Suppressor macrophage treated with lipopolysaccharide for 1 hour (primary cell): ENCODE data around the gene KCNQ1.

Experiments
- DNase-seq, 3 donors: peaks; one replicate each; pipeline ENCODE4 v3.0.0-alpha.2; 2020 to 2022

KCNQ1 gene

DNA sequence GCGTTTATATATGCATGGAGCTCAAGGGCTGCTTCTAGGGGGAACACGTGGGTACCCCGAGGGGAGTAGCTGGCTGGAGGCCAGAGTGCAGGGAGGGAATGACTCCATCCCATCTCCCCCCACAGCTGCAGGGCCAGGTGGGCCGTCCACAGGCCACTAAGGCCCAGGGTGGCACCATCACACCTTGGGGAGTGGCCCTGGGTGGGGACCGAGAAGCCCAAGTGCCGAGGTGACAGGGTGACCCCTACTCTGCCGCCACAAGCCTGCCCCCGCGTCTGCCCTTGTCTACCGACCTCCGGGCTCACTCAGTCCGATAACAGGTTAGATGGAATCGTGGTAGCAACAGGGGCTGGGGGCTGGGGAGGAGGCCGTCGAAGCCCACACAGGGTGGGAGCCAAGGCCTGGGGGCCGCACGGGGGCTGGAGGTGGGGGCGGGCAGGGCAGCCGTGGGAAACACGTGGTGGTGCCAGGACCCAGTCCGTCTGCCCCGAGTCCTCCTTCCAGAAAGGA lies 129.3 kb downstream of the KCNQ1 start:
- no peak for DNase-seq

DNA sequence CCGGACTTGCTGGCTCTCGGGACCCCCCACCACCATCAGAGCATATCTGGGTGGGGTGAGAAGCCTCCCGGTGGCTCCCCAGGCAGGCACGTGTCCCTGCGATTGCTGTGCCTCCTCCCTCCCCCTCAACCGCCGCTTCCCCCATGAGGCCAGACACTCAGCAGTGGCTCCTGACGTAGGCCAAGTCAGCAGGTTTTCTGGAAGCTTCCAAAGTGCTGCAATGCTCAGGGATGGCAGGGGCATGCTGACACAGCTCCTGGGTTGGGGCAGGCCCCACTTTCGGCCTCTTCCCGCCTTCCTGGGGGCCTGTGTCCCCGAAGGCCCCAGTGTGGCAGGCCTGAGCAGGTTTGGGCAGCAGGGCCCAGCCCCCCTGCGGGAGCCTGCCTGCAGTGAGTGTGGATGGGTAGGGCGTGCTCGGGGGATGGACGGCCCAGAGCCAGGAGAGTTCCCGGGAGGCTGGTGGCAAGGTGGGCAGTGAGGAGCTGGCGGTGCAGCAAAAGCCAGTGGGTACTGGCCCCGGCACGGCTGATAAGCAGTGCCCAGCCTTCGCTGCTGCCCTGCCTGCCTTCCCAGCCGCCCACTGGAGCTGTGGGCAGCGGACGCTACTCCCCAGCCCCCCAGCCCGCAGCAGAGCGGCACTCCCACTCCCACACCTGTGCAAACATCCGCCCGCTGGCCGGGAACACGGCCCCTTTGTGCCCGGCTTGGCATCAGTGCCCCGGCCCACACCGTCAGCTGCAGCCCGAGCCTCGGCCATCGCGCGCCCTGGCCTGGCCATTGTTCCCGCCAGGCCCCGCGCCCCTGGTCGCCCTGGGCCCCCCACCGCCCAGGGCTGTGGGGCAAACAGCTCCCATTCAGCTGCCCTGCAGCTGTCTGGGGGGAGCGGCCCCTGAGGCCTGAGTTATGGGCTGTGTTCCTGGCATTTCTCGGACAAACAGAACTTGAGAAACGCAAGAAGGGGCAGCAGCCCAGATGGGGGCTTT lies 130.0 kb downstream of the KCNQ1 start:
- DNase-seq = peak in 2 of 3 donors; percentile 10

DNA sequence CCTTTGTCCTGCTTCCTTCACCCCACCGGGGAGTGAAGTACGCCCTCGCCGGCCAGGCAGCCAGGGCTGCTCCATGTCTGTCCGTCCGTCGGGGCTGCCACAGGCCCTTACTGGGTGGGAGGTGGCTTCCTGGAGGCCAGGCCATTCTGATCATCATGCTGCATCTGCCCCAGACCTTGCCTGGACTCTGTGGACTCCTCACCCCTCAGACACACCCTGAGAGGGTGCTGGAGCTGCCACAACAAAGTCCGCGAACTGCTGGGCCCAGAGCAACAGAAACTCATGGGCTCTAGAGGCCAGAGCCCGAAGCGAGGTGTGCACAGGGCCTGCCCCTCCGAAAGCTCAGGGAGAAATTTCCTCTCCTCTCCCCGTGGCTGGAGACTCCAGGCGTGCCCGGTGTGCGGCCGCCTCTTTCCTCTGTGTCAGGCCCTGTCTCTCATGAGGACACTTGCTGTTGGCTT lies 130.8 kb downstream of the KCNQ1 start:
- DNase-seq = no peak

DNA sequence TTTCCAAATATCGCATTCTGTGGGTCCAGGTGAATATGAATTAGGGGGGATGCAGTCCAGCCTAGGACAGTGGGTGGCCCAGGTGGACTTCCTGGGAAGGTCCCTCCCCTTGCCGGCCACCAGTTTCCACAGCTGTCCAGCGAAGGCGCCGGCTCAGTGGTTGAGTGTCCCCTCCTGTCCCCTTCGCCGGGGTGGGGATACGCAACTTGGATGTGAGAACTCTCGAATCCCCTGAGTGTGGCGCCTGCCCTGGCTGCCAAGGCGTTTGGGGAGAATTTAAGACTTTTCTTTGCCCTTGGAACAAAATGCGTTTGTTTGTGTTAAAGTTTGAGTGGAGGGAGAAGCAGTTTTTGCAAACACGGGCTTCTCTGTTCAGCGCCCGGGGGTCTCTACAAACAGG lies 131.3 kb downstream of the KCNQ1 start:
- DNase-seq = no peak

DNA sequence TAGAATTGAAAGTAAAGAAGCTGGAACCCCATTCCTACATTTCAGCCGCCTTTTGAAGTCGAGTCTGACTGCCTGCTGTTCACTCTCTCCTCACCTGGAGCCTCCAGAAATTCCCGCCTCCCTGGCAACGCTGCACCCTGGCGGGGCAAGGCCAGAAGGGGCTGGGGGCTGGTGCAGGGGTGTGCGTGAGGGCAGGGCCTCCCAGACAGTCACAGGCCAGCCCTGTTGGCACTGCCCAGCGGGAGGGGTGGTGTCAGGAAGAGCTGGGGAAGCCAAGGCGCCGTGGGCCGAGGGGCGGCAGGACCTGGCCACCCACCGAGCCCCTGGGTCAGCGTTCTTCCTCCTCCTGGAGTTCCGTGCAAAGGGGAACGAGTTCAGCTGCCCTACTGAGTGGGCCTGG lies 131.7 kb downstream of the KCNQ1 start:
- DNase-seq = no peak

DNA sequence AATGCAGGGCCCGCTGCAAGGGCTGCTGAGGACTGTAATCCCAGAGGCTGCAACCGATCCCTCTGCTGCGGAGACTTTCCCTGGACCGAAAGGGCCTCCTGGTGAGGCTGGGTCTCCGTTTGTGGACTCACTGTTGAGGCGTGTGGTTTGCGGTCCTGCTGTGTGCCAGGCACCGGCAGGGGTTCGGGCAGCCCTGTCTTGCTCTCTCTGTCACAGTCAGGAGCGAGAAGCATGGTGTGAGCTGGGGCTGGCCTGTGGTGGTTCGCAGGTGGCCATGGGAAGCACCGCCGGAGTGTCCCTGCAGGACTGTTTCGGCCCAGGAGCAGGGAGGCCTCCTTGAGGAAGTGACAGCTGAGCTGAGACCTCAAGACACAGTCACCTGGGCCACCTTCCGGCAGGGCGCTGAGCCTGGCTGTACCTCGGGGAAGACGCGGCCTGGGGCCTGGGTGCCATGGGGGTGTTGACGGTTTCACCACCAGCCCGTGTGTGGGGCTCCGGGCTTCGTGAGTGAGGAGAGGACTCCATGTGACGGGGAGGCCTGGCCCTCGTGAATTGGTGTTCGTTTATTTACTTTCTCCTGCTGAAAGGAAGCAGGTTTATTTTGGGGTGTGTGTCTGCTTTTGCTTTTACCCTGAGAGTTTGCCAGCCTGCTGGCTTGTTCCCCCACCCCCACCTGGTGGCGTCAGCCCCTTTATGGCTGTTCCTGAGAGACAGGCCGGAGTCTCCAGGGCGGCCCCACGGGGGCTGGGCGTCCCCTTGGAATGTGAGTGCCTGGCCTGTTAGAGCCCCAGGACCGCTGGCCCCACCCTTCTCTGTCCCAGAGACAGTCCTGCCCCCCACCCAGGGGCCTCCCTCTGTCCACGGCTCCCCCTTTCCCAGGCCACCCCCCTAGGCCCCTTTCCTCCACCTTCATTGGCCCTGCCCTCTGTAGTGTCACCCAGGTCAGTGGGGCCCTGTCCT lies 132.5 kb downstream of the KCNQ1 start:
- no peak for DNase-seq

DNA sequence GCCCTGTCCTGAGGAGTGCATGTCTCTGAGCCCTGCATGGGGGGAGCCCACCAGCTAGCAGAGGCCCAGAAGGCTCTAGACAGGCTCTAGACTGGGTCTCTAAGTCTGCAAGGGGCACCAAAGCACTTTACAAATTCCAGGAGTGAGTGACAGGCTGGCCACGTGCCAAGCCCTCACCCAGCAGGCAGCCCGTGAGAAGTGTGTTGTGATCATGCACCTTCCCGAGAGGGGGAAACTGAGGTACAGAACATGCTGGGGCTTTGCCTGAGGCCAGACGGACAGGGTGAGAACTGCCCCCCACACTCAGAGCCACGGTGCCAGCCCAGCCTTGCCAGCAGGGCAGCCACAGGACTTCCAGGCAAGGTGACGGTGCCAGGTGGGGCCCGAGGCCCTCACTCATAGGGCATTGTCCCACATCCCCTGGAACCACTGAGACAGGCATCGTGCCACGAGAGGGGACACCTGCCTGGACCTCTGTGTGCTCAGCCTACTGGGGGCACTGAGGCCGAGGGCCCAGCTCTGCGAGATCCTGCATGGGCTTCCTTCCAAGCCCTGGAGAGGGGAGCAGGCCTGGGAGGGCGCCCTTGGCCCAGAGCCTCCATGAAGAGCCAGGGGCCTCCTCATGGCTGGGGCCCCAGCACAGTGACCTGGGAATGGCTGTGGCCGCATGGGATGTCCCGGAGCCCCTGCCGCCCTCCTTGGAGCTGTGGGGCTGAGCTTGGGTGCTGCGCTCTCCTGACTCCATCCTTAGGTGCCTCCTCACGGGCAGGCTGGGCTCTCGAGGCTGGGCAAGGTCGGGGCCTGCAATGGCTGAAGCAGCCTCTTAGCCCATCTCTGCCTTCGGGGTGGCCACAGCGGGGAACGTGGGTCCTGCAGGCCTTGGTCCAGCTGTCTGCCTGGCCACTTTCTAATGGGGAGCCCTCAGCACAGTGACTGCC lies 133.5 kb downstream of the KCNQ1 start:
- DNase-seq = no peak

DNA sequence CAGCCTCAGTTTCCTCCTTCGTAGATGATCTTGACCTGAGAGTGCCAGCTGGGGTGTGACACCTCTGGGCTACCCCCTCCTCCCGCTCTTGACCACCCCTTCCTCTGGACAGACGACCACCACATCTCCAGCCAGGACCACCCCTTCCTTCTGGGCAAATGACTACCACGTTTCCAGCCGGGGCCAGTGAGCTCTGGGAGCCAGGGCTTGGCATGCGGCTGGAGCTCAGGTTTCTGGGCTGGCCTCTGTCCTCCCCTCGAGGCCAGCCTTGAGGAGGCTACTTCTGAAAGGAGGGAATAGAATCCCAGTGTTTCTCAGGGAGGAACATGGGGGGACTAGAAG lies 134.1 kb downstream of the KCNQ1 start:
- no peak for DNase-seq

DNA sequence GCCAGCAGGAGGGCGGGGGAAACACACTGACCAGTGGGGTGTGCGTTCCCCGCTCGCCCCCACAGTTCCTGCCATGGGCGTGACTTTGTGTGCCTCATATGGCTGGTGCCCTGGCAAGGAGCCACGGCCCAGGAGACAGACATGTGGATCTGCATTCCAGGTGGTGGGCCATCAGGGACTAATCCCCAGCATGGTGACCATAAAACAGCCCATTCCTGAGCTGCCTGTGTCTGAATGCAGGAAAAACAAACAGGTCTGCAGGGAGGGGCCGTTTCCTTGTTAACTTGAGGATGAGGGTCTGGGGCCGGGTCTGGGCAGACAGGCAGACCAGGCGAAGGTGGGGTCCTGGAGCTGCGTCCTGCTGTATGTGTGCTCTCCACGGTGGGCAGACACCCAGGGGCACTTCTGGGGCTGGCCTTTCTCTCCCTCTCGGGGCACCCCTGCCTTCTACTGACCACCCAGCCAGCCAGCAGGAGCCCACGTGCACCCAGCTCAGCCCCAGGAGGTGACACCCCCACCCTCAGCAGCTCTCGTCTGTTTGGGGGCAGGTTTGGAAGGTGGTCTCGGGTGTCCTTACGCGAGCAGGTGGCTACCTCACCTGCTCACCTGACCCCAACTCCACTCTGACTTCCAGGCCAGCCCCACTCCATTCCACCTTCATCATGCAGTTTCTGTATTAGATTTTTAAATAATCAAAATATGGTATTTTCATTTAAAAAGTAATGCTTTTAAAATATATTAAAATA lies 134.7 kb downstream of the KCNQ1 start:
- peak in 2 of 3 donors; percentile 4 to 13 for DNase-seq

DNA sequence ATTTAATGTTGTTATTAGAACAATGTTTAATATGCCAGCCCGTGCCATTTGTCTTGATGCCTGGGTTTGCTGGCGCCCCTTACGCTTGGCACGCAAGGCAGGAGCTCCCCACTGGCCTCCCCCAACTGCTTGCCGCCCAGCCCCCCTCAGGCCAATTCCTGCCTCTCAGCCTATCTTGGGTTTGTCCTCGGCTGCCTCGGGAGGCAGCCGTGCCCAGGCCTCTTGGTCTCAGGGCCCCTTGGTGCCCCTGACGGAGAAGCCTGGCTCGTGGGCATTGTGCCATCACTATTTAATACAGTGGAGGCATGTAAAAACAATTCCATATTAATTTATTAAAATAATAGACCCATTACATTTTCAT lies 135.2 kb downstream of the KCNQ1 start:
- DNase-seq = no peak

DNA sequence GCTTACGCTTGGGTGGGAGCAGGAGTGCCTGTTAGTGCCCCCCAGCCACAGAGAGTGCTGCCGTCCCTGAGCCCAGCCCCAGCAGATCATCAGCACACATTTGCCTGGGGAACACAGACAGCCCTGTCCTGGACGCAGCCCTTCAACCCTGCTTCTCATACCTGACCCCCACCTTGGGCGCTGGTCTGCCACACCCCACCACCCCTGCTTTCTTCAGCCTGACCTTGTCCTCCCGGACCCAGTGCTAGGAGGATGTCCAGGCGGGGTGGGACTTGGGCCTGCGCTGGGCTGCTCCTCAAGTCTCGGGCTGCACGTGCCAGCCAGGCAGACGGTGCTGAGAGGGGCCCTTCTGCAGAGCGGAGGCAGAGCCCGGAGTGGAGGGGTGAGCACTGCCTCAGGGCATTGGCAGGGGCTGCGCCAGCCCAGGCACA lies 135.8 kb downstream of the KCNQ1 start:
- DNase-seq = no peak

DNA sequence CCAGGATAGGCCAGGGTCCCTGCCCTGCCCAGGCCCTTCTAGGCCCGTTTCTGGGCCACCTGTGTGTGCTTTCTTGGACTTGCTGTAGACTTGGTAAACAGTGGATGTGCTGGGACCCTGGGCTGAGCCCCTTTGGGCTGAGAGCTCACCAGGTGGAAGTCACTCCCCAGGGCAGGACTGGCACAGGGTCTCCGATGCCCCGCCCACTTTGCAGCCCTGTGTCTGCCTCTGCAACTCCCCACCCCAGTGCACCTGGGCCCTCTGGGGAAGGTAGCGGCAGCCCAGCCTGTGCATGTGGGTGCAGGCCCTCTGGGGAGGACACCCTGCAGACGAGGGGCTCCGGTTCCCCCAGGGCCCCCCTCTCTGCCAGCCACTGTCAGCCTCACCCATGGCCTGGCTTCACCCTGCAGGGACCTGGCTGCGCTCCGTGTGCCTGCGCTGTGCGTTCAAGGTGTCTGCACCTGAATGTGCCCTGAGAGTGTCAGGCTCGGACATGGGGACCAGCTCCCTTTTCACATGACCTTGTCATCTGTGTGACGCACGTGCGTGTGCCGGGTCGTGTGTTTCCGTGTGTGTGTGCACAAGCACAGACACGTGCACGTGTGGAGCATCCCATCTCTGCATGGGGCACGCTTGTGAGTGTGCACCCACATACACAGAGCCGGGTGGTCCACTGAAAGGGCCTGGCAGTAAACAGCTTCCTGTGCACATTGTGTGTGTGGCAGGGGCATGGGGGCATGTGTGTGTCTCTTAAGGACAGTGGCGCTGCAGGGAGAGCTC lies 136.5 kb downstream of the KCNQ1 start:
- no peak for DNase-seq

DNA sequence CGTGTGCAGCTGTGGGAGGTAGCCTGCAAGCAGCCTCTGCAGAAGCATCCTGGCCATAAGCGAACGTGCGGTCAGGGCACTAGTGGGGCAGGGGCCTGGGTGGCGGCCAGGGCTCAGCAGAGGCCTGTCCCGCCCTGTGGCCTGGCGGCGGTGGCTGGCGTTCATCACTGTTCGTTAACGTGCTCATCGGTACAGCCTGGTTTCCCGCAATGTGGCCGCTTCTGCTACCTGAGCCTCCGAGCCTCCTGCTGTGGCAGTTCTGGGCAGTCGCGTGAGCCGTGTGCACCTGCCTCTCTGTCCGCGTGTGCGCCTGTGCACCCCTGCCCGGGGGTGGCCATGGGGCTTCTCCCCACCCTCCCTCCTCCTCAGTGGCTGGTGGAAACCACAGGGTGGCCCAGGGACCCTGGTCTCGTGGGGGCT lies 137.1 kb downstream of the KCNQ1 start:
- no peak for DNase-seq

DNA sequence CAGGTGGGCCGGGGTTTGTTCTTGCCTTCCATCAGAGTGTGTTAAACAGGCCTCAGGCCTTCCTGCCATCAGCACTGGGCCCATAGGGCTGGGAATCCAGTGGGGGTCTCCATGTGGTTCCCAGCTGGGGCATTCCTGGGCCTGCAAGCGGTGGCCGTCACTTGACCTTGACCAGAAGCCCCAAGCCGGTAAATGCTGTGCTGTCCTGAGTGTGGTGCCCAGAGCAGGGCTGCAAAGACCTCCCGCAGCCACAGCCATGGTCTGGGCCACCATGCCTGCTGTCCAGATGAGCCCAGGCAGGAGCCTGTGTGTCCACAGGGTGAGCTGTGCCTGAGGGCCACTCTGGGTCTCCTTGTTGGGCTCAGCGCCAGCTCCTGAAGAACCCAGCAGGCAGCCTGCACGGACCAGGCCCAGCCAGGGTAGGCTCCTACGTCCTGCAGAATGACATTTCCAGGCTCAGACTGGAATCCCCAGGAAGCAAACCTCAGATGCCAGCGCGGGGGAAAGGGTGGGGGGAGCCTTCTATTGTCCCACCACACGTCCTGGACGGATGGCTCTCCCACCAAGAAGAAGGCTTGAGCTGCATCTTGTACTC lies 137.6 kb downstream of the KCNQ1 start:
- DNase-seq = no peak

DNA sequence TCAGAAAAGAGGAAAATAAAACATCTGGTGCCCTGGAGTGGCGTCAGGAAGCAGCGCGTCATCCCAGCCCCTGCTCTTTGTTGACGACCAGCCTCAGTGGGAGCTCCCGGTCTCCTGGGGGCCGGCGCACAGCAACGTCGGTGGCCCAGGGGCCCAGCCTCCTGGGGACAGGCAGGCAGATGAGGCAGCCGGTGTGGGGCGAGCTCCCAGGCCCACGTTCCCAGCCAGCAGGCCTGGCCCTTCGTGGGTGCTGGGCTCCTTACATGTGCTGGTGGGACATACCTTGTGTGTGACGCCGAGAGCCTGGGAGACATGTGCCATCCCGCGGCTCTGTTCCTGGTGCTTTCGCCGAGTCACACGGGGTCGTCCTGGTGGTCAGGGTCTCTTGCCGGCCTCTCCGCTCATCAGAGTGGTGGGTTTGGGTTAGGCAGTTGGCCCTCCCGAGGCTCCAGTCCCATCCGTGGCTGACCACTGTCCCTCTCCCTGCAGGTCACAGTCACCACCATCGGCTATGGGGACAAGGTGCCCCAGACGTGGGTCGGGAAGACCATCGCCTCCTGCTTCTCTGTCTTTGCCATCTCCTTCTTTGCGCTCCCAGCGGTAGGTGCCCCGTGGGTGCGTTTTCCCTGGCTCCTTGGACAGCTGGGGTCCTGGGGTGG lies 138.3 kb downstream of the KCNQ1 start:
- DNase-seq = no peak

DNA sequence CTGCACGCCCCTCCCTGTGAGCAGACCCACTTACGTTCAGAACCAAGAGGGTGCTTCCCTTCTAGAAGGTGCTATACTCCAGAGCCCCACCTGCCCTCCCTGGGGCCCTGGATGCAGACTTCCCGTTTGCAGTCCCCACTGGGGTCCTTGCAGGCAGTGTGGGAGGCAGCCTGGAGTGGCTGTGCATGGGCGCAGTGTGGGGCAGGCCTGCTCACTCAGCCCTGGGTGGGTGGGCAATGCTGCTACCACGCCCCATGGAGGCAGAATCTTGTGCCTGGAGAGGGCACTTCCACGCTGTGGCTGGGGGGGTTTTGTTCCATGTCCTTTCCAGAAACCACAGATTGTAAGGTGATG lies 138.8 kb downstream of the KCNQ1 start:
- DNase-seq = no peak

DNA sequence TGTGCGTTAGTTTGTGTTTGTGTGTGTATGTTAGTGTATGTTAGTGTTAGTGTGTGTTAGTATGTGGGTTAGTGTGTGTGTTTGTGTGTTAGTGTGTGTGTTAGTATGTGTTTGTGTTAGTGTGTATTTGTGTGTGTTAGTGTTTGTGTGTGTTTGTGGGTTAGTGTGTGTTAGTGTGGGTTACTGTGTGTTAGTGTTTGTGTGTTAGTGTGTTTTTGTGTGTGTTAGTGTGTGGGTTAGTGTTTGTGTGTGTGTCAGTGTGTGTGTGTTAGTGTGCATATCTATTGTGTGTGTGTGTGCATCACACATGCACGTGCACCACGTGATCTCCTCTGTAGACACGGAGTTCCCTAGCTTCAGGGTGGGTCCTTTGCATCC lies 139.6 kb downstream of the KCNQ1 start:
- DNase-seq = no peak

DNA sequence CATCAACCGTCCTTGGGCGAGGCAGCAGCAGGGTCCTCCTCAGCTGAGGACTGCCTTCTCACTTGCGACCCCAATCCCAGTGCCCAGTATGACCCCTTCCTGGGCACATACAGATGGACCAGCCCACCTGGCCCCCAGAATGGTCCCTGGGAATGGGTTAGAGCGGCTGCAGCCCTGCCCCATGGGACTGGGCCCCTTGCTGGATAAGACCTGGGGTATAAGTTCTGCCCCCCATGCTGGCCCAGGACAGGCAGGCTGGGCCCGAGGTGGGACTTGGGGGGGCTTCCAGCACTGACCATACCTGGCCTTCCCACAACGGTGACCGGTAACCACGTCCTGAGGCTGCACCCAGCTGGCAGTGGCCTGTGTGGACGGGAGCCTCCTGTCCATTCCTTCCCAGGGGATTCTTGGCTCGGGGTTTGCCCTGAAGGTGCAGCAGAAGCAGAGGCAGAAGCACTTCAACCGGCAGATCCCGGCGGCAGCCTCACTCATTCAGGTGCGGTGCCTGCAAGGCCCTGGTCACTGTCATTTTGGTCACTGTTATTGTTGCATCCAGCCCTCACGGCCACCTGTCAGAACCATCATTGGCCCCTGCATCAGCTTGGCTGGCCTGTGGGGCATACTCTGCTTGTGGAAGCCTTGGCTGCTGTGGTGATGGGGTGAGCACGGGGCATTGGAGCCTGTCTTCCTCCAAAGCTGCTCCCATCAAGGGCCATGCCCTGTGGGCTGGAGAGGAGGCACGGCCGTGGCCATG lies 140.2 kb downstream of the KCNQ1 start:
- DNase-seq = no peak

DNA sequence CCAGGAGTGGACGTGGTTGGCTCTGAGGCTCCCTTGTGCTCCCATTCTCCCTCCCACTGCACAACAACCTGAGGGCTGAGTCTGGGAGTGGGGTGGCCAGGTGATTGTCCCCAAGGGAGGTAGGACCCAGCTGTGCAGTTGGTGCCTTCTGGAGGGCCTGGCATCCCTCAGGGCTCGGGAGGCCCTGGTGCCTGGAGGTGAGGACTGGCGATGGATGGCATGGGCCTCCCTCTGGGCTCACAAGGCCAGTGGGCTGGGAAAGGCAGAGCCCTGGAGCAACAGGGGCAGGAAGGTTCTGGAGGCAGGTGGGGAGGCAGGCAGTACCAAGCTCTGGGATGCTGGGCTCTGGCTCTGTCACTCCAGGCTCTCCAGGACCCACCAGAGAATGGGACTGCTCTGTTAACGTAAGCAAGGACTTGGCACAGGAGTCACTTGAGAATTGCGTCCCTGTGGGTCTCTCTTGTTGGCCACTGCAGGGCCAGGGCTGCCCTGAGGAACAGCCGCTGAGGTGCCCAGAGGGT lies 140.8 kb downstream of the KCNQ1 start:
- no peak for DNase-seq
